H1 (cell line): ENCODE data around the gene LRRC18. TPM values are rescaled to one million over a fixed set of nuclear protein-coding genes. Genes with fewer than 3 reads are reported as not detected.

Experiments
- CTCF ChIA-PET: fragments of 300-600 bp; sonication (Branson Sonifier 250); formaldehyde crosslinking; loops from one replicate; lab custom pipeline; 2021; ENCODE audit not compliant: partially characterized antibody; lab: Charles Lee
- POLR2A ChIA-PET: fragments of 300-600 bp; sonication (Branson Sonifier 250); formaldehyde crosslinking; loops from one replicate; lab custom pipeline; 2021; ENCODE audit warnings: inconsistent platforms; ENCODE audit not compliant: partially characterized antibody; lab: Charles Lee
- DNase-seq, 2 experiments: peaks; one replicate each; pipeline versions ENCODE4 v3.0.0 to v3.0.0-alpha.2; 2010 to 2022; ENCODE audit warnings: low spot score in 2 of 2, low read depth in 1 of 2, mixed read lengths in 1 of 2
- FAIRE-seq: peaks from 2 replicates; lab custom pipeline; 2011; peaks lifted over from hg19 to GRCh38; lab: Jason Lieb, UNC
- H2AFZ ChIP-seq: 2 replicates; pipeline ENCODE4 v1.8.1; 2012; ENCODE audit warnings: low read length, inconsistent platforms
- H2AK5ac ChIP-seq: 2 replicates; pipeline ENCODE4 v1.6.1; 2013; ENCODE audit warnings: low read depth, low read length
- H2BK120ac ChIP-seq: replicated peaks from 2 replicates; pipeline ENCODE3; 2013; ENCODE audit warnings: low read depth, low read length, inconsistent platforms
- H2BK12ac ChIP-seq: 2 replicates; pipeline ENCODE4 v1.6.1; 2013; ENCODE audit warnings: low read depth, low read length
- H2BK15ac ChIP-seq: 2 replicates; pipeline ENCODE4 v1.6.1; 2013; ENCODE audit warnings: low read length
- H2BK20ac ChIP-seq: 2 replicates; pipeline ENCODE4 v1.6.1; 2013; ENCODE audit warnings: low read length
- H2BK5ac ChIP-seq: 2 replicates; pipeline ENCODE4 v1.6.1; 2013; ENCODE audit warnings: low read depth, low read length
- H3K14ac ChIP-seq: 2 replicates; pipeline ENCODE4 v1.6.1; 2013; ENCODE audit warnings: inconsistent platforms; ENCODE audit not compliant: insufficient read length
- H3K18ac ChIP-seq: 2 replicates; pipeline ENCODE4 v1.6.1; 2013; ENCODE audit warnings: low read length; ENCODE audit errors: extremely low read depth
- H3K23ac ChIP-seq: 2 replicates; pipeline ENCODE4 v1.6.1; 2013; ENCODE audit warnings: inconsistent platforms; ENCODE audit not compliant: insufficient read length
- H3K23me2 ChIP-seq: 2 replicates; pipeline ENCODE4 v1.6.1; 2013; ENCODE audit warnings: low read depth, low read length
- H3K27ac ChIP-seq: 2 replicates; pipeline ENCODE4 v1.6.1; 2011; ENCODE audit warnings: low read depth, low read length, inconsistent platforms
- H3K27me3 ChIP-seq, 4 experiments: replicated peaks in 1 of 4; 1 replicate in 1 of 4; 2 replicates in 3 of 4; pipeline versions ENCODE4 v1.6.1 to v1.8.1; 2011 to 2013; ENCODE audit warnings: low read length in 3 of 4, mild to moderate bottlenecking in 3 of 4, inconsistent platforms in 2 of 4, mixed read lengths in 2 of 4, moderate library complexity in 1 of 4; ENCODE audit not compliant: control insufficient read depth in 3 of 4, insufficient read depth in 3 of 4; ENCODE audit errors: extremely low read depth in 1 of 4
- H3K36me3 ChIP-seq, 4 experiments: 2 replicates each; pipeline versions ENCODE4 v1.6.1 to v1.8.1; 2011 to 2013; ENCODE audit warnings: mild to moderate bottlenecking in 4 of 4, low read length in 3 of 4, moderate library complexity in 2 of 4, control low read depth in 1 of 4, inconsistent platforms in 1 of 4; ENCODE audit not compliant: insufficient read depth in 4 of 4, control insufficient read depth in 2 of 4
- H3K4ac ChIP-seq: replicated peaks from 2 replicates; pipeline ENCODE3; 2013; ENCODE audit warnings: low read length, low read depth, mixed read lengths, inconsistent platforms; ENCODE audit not compliant: insufficient read length
- H3K4me1 ChIP-seq, 4 experiments: replicated peaks in 1 of 4; 1 replicate in 1 of 4; 2 replicates in 3 of 4; pipeline versions ENCODE4 v1.6.1 to v1.8.1; 2011 to 2013; ENCODE audit warnings: low read length in 3 of 4, inconsistent platforms in 2 of 4, mixed read lengths in 1 of 4; ENCODE audit not compliant: insufficient read depth in 4 of 4, control insufficient read depth in 3 of 4
- H3K4me2 ChIP-seq, 2 experiments: 2 replicates each; pipeline versions ENCODE4 v1.6.1 to v1.8.1; 2011 to 2013; ENCODE audit warnings: low read depth in 2 of 2, low read length in 2 of 2, control low read depth in 1 of 2, inconsistent platforms in 1 of 2, mild to moderate bottlenecking in 1 of 2; ENCODE audit not compliant: insufficient read depth in 1 of 2
- H3K4me3 ChIP-seq, 4 experiments: fragments of 200-600, 300-600 bp in 1 of 4; sonication (generic), shearing (Covaris generic), sonication (Bioruptor Twin) in 1 of 4; 2 replicates each; pipeline versions ENCODE4 v1.5.1 to v1.8.1; 2011 to 2016; ENCODE audit warnings: low read length in 4 of 4, low read depth in 3 of 4, control low read depth in 2 of 4, inconsistent platforms in 2 of 4, mild to moderate bottlenecking in 2 of 4, mixed read lengths in 1 of 4, moderate library complexity in 1 of 4; ENCODE audit not compliant: insufficient read depth in 2 of 4; ENCODE audit errors: extremely low read depth in 1 of 4
- H3K56ac ChIP-seq: replicated peaks from 2 replicates; pipeline ENCODE3; 2013; ENCODE audit warnings: low read depth, mild to moderate bottlenecking, mixed read lengths, low read length, inconsistent platforms; ENCODE audit not compliant: insufficient read length
- H3K79me1 ChIP-seq: 2 replicates; pipeline ENCODE4 v1.6.1; 2013; ENCODE audit warnings: low read depth, low read length, control low read depth
- H3K79me2 ChIP-seq, 2 experiments: 2 replicates each; pipeline versions ENCODE4 v1.6.1 to v1.8.1; 2012 to 2013; ENCODE audit warnings: low read length in 2 of 2, mild to moderate bottlenecking in 2 of 2, inconsistent platforms in 1 of 2; ENCODE audit not compliant: insufficient read depth in 2 of 2, control insufficient read depth in 1 of 2
- H3K9ac ChIP-seq, 4 experiments: replicated peaks in 1 of 4; 1 replicate in 1 of 4; 2 replicates in 3 of 4; pipeline versions ENCODE4 v1.6.1 to v1.8.1; 2011 to 2013; ENCODE audit warnings: low read depth in 3 of 4, low read length in 3 of 4, control low read depth in 2 of 4, mild to moderate bottlenecking in 2 of 4, moderate library complexity in 2 of 4, inconsistent platforms in 1 of 4; ENCODE audit errors: extremely low read depth in 1 of 4
- H3K9me3 ChIP-seq, 2 experiments: 2 replicates each; pipeline versions ENCODE4 v1.6.1 to v1.8.1; 2012 to 2013; ENCODE audit warnings: mild to moderate bottlenecking in 2 of 2, moderate library complexity in 2 of 2, control low read depth in 1 of 2, inconsistent platforms in 1 of 2, low read depth in 1 of 2, low read length in 1 of 2, mixed read lengths in 1 of 2; ENCODE audit not compliant: insufficient read depth in 2 of 2
- H4K20me1 ChIP-seq, 2 experiments: replicated peaks in 1 of 2; 2 replicates each; pipeline versions ENCODE3 to v1.8.1; 2011 to 2013; ENCODE audit warnings: inconsistent platforms in 2 of 2, low read length in 2 of 2, mild to moderate bottlenecking in 1 of 2; ENCODE audit not compliant: insufficient read depth in 2 of 2, control insufficient read depth in 1 of 2
- H4K5ac ChIP-seq: 2 replicates; pipeline ENCODE4 v1.6.1; 2013; ENCODE audit warnings: low read length, low read depth, mixed read lengths, inconsistent platforms; ENCODE audit not compliant: insufficient read length
- H4K8ac ChIP-seq: 2 replicates; pipeline ENCODE4 v1.8.0; 2013; ENCODE audit warnings: mild to moderate bottlenecking, moderate library complexity, low read length, inconsistent platforms; ENCODE audit not compliant: insufficient read depth; ENCODE audit errors: extremely low read depth
- H4K91ac ChIP-seq: replicated peaks from 2 replicates; pipeline ENCODE3; 2013; ENCODE audit warnings: low read length, mixed read lengths, inconsistent platforms; ENCODE audit not compliant: insufficient read length
- EZH2 ChIP-seq: fragments of 200-600 bp; sonication (generic); IDR thresholded peaks from 2 replicates; pipeline ENCODE4 v1.7.1; 2012; ENCODE audit warnings: low read depth, mild to moderate bottlenecking, moderate library complexity, low read length, inconsistent platforms; ENCODE audit not compliant: severe bottlenecking
- POU5F1 ChIP-seq: IDR thresholded peaks from 2 replicates; pipeline ENCODE4 v1.6.1; 2011; ENCODE audit warnings: low read depth, mild to moderate bottlenecking, low read length, moderate library complexity
- TBP ChIP-seq: IDR thresholded peaks from 2 replicates; pipeline ENCODE4 v1.6.1; 2011; ENCODE audit warnings: low read depth, low read length, improper control_type of control experiment
- YY1 ChIP-seq: IDR thresholded peaks from 2 replicates; pipeline ENCODE4 v1.6.1; 2011; ENCODE audit warnings: low read depth, mild to moderate bottlenecking, low read length
- WGBS, 2 experiments: shearing (Covaris generic) in 1 of 2; methylation state at CpG; one replicate each; pipeline versions ENCODE4 v1.1.6 to v1.1.7; 2013 to 2015; ENCODE audit warnings: low lambda C conversion rate in 2 of 2, mixed read lengths in 2 of 2, inconsistent platforms in 1 of 2, low coverage in 1 of 2, missing lambda C conversion rate in 1 of 2; ENCODE audit not compliant: insufficient replicate concordance in 2 of 2, insufficient coverage in 1 of 2, insufficient read length in 1 of 2; ENCODE audit errors: extremely low coverage in 1 of 2, missing lambda C conversion rate in 1 of 2; 5-methylcytosine and 5-hydroxymethylcytosine counted together
- polyA plus RNA-seq, 7 experiments: library from polyadenylated mRNA; depleted of rRNA in 3 of 7; stranded (reverse) in 5 of 7; unstranded in 2 of 7; fragments of >200 nt in 5 of 7; fragments of 200-250 nt in 2 of 7; gene quantifications; 1 replicate in 5 of 7; 2 replicates in 1 of 7; 4 replicates in 1 of 7; pipeline versions ENCODE4 v1.2.1 to v1.2.3, GENCODE V29; 2011 to 2013; ENCODE audit warnings: missing spikeins in 2 of 7, mixed read lengths in 2 of 7
- total RNA-seq: library from RNA; stranded (reverse); fragmentation: NEBNext Ultra II Directional; extraction: Animal tissue kit (Norgen Biotek cat#: 25700); gene quantifications from 2 replicates; pipeline ENCODE4 v1.2.1, GENCODE V29; 2021

LRRC18 gene
- total and polyA plus RNA-seq, 2 of the 8 experiments (the other 6 are each of a cell fraction or from before 2014, with no cell fraction given) = not detected

DNA sequence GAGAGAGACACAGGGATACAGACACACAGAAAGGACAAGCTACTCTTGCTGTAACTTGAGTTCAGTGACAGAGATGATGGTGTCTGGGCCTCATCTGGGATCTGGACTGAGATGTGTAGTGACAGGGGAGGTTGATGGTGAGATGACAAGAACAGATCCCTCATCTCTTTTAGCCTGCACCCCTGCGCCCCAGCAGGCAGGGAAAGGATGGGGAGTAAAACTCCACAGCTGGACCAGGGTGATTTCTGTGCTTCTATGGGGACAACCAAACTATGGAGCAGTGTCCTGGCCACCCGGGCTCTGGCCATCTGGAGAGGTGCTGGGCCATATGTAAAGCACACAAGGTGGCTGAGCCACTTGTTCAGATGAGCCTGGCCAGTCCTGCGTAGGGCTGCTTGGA is 4.5 kb upstream of the LRRC18 start:
- Histone ChIP-seq H3K56ac (no peak overlapping the region), H2AK5ac (no peak overlapping the region), H3K23me2 (no peaks in the 10 kb centered on the region), H2BK12ac (no peak overlapping the region), H4K5ac (no peak overlapping the region), H3K79me1 (no peaks in the 10 kb centered on the region), H3K14ac (no peak overlapping the region), H3K9me3 (no peaks in the 10 kb centered on the region), H4K8ac (no peak overlapping the region), H3K79me2 (no peaks in the 10 kb centered on the region), H3K9ac (no peak overlapping the region), H3K4ac (no peak overlapping the region), H4K20me1 (peaks cover 0 to 1% of the 10 kb centered on the region in 2 experiments), H3K4me3 (no peak overlapping the region), H2BK20ac (no peak overlapping the region), H3K27ac (no peak overlapping the region), H3K36me3 (no peaks in the 10 kb centered on the region), H2AFZ (no peak overlapping the region), H4K91ac (no peak overlapping the region), H3K4me1 (no peaks in the 10 kb centered on the region), H2BK120ac (no peak overlapping the region), H2BK15ac (no peak overlapping the region), H3K4me2 (no peak overlapping the region), H3K23ac (no peak overlapping the region), H2BK5ac (no peak overlapping the region), H3K27me3 (no peaks in the 10 kb centered on the region; a peak in 1 of 7 replicates), H3K18ac (no peak overlapping the region)
- ChIA-PET POLR2A (no interaction called here), CTCF (no interaction called here)
- no peak for DNase-seq
- FAIRE-seq = no peak
- WGBS, 2 experiments = 100% methylated on average over 3 of the region's 3 CpGs; no CpG with 5 or more reads in 1 of the 2 experiments
- TF ChIP-seq YY1 (no peak), EZH2 (no peak), TBP (no peak), POU5F1 (no peak)
